ENCODE results near the gene FBXO42.
"Not testable (repeated sequence)": the region's sequence is repeated elsewhere in the genome, so short reads cannot be mapped to it uniquely, and the experiment has no call there.

FBXO42 gene

DNA sequence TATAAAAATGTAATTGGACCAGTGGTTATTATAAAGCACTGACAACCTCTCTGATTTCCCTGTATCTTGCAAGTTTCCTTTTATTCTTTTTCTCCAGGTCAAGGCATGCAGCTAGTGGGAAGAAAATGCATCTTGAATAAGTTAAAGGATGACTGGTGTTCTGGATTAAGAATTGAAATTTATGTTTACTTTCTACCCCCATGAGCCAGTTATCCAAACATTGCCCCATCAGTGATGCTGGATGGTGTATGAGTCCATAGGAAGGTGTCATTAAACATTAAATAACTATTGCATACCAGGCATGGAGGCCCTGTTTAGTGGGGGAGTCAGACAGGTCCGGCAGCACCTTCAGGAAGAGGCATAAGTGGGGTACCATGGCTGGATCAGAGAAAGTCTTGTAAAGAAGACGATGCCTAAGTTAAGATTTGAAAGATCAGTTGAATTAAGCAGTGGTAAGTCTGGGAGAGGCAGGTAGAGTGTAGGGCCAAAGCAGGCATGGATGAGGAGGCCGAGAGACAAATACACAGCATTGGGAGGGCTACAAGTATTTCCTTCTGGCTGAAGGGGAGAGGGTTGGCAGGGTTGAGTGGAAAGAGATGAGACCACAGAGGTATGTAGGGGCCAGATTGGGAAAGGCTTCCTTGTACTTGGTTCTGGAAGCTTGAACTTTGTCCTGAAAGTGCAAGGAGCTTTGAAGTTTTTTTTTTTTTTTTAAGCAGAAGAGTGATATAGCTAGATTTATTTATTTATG is 20.4 kb upstream of the FBXO42 start:
- no peak for DNase-seq (ENCODE audit: low spot score)

DNA sequence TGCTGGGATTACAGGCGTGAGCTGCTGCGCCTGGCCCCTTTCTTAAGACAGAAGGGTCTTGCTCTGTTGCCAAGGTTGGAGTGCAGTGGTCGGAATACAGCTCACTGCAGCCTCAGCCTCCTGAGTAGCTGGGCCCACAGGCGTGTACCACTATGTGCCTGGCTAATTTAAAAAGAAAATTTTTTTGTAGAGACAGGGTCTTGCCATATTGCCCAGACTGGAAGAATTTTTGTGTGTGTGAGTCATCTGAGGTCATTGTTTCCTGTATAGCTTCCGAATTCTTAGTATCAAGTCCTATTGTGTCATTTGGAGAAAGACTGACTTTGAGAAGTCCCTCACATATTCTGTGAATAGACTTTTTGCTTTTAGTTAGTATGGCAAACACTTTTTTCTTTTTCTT is 19.4 kb upstream of the FBXO42 start:
- no peak for DNase-seq (ENCODE audit: low spot score)

DNA sequence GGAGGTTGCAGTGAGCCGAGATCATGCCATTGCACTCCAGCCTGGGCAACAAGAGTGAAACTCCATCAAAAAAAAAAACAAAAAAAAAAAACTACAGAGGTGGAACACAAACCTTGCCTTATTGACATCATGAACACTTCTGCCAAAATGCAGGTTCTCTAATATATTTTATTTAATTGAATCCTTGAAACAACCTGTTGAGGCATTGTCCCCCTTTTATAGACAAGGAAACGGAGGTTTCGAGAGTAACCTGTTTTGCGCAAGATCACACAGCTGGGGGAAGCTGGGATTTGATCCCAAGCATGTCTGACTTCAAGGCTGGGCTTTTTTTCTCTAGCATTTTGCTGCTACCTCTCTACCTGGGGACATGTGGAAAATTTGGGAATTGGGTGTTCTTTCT is 17.5 kb upstream of the FBXO42 start:
- no peak for DNase-seq (ENCODE audit: low spot score)

DNA sequence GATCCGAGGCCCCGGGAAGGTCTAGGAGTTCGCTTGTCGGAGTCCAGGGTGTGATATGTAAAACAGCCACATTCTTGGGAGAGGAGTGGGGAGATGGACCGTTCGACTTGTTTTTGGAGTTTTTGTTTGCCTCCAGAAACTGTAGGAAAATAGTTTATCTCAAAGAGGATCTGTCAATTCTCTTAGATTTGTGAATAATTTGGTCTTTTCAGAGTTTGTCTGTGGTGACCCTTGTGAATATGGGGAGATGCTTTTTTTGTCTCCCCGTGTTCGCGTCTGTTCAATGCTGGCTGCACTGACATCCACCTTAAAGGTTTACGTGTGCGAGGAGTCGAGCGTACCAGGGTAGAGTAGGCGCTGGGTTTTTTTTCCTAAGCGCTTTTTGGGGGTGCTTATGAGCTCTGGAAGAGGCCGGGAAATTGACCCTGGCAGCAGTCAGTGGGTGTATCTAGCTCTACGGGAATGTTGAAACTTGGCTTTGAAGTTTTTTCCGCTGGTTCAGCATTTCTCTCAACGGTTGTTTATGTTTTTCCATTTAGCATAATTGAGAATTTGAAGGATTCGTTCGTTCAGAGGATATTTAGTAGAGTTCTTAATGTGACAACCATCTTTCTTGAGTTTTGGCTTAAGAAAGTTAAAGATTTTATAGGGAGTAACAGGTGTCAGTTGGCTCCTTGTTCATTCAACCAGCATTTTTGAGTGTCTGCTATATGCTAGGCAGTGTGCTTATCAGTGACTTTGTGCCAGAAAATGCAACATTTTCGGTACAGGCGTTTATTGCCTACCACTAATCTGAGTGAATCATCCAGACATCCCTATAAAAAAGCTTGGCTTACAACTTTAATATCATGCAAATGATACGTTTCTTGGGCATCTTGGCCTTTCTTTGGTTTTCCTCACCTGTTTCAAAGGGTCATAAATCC is 15.9 kb upstream of the FBXO42 start:
- peak; percentile 51 for DNase-seq (ENCODE audit: low spot score)

DNA sequence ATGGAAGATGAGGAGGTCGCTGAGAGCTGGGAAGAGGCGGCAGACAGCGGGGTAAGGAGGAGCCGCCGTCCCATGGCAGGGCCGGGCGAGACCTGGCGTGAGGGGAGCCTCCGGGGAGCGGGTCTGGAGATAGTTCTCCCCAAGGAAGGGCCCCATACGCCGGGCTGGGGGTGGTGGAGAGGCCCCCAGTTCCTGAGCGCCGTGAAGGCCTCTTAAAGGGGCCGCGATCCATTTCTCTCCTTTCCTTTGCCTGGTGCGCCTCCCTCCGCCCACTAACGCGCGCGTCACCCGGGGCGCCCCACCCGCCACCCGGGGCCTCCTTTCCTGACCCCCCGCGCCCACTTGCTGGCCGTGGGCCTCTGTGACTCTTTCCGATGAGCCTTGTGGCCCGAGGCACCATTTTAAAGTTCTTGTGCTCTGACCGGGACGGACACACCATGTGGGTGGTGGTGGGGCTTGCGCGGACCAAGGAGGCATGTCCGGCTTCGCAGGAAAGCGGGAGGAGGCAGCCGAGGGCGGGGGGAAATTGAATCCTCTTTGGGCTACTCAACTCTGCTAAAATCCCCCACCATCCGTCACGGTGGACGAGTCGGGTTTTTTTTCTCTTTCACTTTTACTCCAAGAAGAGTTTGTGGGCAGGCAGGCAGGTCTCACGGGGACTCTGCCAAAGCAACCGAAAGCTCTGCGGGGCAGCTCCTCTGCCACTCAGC is 15.1 kb upstream of the FBXO42 start:
- DNase-seq (ENCODE audit: low spot score) = peak; percentile 89

DNA sequence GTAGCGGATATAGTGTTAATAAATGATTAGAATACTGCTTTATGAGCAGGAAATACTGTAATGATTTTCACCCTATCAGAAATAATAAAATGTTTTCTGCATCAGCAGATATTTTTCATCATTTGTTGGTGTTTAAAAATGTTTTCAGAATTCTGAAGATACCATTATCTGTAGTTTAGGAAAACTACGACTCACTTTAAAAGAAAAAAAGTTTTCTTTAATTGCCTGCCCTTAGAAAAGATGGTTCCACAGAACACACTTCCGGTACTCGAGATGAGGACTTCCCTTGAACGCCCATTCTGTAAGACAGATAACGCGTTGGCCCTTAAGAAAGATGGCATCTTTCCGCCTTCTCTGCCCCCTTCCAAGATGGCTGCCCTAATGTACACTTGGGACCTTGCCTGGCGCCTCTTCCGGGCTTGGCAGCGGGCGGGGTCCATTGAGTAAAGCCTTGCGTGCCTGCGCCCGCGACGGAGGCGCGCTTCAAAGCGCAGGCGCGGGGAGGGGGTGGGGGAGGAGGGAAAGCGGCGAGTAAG is 14.5 kb upstream of the FBXO42 start, which contains the start of gene SZRD1:
SZRD1 (plus strand) TSS at position 521 of the 536 bp plus-strand sequence. CDS start 16 bp downstream, outside the sequence.
- peak; percentile 100 for DNase-seq (ENCODE audit: low spot score)

DNA sequence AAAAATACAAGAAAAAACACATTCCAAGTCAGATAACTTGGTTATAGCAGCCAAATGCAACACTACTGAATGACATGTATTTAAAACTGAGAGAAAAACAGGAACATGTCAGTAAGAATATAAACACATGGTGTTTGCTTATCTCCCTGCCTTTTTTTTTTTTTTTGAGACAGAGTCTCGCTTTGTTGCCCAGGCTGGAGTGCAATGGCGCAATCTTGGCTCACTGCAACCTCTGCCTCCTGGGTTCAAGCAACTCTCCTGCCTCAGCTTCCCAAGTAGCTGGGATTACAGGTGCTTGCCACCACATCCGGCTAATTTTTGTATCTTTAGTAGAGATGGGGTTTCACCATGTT is 12.8 kb upstream of the FBXO42 start:
- not testable (repeated sequence) for DNase-seq (ENCODE audit: low spot score)

DNA sequence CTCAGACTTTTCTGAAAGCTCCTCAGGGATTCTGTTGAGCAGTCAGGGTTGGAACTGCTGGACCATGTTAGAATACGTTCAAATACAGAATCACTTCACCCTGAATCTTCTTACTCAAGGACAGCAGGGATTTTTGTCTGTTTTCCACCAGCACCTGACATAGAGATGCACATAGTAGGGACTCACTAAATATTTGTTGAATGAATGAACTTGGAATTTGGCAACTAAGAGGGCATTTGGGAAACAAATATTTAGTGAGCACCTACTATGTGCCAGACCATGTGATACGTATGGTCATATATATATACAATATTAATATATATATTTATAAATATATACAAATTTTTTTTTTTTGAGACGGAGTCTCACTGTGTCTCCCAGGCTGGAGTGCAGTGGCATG is 4.6 kb upstream of the FBXO42 start:
- DNase-seq (ENCODE audit: low spot score) = no peak

DNA sequence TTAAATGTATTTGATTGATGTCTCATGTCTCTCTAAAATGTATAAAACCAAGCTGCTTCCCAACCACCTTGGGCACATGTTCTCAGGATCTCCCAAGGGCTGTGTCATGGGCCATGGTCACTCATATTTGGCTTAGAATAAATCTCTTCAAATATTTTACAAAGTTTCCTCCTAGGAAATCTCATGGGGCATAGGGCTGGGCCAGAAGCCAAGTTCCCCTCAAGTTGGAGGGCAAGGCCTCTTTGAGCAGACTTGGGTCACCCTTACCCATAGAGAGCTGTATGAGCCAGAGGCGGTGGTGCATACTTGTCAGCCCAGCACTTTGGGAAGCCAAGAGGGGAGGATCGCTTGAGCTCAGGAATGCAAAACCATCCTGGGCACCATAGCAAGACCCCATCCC is 2.3 kb upstream of the FBXO42 start:
- no peak for DNase-seq (ENCODE audit: low spot score)

DNA sequence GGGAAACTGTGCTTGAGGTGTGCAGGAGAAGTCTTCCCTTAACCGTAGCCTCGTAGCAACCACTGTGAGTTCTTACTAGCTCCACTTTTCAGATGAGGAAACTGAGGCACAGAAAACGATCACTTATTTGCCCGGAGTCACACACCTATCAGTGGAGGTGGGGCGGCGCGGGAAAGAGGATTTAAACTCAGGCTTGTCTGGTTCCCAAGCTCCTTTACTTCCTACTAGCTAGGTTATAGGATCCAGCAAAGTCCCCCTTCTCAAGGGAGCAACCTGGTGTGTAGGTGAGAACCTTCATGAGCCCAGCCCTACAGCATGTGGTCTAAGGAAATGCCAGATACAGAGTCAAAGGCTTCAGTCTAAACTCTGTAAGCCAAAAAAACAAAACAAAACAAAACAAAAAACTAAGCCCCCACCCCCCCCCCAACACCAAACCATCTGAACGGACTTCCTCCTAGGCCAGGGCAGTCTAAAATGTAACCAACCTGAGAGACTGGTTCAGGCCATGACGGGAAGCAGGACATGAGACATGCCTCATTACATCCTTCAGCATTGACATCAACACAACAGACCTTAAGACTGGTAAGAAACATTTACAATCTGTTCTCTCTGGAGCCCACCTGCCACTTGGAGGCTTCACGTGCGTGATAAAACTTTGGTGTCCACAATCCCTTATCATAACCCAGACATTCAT is 709 bp upstream of the FBXO42 start:
- DNase-seq (ENCODE audit: low spot score) = peak; percentile 61

DNA sequence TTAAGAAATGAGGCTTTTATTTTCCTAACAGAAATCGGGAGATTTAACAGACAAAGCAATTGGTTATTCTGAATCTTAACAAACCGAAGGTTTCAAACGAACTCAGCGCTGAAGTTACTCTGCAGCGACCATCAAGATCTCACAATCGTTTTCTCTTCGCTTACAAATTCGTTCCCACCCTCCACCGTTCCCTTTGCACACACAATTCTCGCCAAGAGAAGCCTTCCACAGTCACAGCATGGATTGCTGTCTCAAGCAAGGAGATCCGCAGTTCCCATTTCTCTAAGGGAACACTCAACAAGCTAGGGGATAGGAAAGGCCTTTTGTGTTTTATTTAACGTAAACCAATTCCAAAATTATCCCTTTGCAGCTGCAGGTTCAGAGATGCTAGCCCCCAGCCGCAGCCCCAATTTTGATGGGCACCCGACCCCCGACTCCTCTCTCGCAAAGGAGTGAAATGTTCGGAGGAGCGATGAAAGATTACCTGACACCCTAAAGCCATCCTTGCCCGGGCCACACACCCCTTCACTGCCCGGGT is 755 bp downstream of the FBXO42 start:
- peak; percentile 61 for DNase-seq (ENCODE audit: low spot score)

DNA sequence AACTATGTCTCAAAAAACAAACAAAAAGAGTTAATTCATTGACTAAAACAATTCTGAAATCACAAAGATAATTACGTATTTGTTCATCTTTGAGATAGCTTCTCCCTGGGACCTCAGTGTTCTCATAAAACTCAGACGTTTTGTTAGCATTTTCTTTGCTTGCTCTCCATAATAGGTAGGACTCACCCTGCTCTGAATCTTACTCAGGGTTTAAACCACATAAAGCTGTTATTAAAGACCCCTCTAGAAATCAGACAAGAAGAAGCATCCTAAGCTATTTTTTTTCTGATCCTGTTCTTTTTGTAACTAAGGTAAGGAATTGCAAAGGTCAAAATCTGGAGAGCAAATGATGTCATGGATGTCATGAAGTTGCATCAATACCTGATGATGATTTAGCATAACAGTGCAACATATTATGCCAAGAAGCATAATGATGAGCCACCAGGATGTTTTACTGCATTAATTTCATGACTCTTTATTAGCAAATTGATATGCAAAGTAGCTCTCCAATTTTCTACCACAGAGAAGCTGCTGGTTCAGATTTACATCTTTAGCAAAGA is 2.4 kb downstream of the FBXO42 start:
- no peak for DNase-seq (ENCODE audit: low spot score)

DNA sequence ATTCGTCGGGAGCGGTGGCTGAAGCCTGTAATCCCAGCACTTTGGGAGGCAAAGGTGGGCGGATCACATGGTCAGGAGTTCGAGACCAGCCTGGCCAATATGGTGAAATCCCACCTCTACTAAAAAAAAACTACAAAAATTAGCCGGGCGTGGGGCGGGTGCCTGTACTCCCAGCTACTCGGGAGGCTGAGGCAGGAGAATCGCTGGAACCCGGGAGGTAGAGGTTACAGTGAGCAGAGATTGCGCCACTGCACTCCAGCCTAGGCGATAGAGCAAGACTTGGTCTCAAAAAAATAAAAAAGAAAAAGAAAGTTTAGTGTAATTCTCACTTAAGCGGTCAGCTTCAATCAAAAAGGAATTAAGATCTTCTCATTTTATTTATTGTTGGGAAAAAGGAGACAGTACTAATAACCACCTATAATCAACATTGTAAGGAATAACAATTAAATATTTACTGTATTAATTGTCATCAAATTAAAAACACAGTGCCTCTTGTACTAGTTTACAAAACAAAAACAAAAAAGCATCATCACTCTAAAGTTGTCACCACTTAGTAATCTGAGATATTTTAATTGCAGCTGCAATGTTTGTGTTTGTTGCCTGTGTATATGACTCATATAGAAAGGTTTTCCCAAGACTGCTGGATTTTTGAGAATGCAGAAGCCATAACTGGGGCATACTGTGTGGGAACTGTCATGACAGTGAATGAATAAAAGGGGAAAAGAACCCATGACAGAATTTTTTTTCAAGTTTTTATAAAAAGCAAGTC is 3.7 kb downstream of the FBXO42 start:
- DNase-seq (ENCODE audit: low spot score) = no peak

DNA sequence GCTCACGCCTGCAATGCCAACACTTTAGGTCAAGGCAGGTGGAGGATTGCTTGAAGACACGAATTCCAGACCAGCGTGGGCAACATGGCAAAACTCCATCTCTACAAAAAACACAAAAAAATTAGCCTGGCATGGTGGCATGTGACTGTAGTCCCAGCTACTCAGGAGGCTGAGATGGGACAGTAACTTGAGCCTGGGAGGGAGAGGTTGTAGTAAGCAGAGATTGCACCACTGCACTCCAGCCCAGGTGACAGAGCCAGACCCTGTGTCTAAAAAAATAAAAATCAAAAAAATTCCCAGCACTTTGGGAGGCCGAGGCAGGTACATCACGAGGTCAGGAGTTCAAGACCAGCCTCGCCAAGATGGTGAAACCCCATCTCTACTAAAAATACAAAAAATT is 9.0 kb downstream of the FBXO42 start:
- DNase-seq (ENCODE audit: low spot score) = not testable (repeated sequence)

DNA sequence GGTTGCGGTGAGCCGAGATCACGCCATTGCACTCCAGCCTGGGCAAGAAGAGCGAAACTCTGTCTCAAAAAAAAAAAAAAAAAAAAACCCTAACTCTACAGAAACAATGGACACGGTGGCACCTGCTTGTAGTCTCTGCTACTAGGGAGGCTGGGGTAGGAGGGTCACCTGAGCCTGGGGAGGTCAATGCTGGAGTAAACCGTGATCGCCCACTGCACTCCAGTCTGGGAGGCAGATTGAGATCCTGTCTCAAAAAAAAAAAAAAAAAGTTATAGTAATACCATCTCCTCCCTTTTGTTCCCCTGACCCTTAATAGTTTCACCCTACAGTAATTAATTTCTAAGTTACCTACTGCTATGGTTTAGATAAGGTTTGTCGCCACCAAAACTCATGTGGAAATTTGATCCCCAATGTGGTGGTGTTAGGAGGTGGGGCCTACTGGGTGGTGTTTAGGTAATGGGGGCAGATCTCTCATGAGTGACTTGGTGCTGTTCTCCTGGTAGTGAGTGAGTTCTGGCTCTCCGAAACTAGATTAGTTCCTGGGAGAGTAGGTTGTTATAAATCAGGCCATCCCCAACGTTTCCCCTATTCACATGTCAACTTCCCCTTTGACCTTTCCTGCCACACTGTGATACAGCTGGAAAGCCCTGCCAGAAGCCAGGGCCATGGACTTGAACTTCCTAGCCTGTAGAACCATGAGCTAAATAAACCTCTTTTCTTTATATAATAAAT is 9.8 kb downstream of the FBXO42 start:
- DNase-seq (ENCODE audit: low spot score) = no peak

DNA sequence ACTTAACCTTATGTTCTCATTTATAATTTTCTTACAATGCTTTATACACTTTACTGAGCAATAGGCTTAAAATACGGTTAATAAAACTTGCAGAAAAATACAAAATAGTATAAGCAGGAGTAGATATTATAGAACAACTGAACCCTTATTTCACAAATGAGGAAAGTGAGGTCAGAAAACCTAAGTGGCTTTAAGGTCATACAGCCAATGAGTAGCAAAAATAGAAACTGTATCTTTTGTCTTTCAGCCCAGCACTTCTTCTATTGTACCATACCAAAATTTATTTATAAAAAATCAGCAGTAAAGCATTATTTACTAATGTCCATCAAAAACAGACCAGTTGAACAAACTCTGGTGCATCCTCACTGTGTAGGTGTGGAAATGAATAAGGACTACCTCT is 11.6 kb downstream of the FBXO42 start:
- no peak for DNase-seq (ENCODE audit: low spot score)

DNA sequence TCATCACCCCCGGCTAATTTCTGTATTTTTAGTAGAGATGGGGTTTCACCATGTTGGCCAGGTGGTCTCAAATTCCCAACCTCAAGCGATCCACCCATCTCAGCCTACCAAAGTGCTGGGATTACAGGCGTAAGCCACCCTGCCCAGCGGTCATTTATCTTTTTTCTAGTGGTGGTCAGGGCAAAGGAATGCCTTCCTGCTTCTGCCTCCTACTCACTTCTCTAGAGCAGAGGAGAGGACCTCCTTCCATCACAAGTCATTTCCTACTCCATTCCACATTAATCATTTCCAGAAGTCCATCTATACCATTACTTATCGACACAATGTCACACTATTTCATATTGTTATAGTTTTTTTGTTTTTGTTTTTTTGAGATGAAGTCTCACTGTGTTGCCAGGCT is 13.3 kb downstream of the FBXO42 start:
- no peak for DNase-seq (ENCODE audit: low spot score)

DNA sequence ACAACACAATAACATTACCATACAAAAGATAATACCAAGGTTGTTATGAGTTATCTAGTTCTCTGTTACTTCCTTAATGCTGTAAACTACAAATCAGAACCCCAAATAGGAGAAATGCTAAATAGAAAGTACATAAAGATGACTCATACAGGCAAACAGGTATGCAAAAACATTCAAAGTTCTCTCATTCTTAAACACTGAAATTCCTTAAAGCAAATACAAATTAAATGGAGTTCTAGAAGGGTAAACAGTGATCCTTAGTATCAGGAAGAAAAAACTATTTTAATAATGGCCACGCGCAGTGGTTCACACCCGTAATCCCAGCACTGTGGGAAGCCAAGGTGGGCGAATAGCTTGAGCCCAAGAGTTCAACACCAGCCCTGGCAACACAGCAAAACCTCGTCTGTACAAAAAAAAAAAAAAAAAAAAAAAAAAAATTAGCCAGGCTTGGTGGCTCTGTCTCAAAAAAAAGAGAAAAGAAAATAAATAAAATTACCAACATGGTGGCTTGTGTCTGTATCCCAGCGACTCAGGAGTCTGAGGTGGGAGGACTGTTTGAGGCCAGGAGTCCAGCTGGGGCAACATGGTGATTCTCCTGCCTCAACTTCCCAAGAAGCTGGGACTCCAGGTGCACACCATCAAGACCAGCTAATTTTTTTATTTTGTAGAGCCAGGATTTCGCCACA is 17.5 kb downstream of the FBXO42 start:
- DNase-seq (ENCODE audit: low spot score) = no peak

DNA sequence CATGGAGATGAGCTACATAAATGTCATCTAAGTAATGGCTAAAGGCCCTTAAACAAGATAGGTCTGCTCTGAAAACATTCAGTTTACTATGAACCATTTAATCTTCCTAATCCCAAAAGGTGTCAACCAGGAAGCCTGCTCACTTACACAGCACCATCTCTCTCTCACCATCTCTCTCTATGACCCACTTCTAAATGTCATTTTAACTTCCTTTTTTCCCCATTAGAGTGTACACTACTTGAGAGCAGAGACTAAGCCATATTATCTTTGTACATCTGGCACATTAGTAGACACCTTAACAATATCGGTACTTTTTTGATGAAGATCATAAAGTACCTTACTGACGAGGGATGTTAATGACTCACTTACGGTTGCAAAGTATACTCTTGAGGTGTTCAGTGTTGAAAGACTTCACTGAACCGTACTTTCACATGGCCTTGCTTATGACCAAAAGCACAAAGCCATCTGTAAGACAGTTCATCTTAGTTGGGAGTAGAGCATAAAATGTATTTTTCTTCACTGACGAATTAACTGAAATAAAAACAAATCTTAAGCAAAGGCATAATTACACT is 25.4 kb downstream of the FBXO42 start:
- no peak for DNase-seq (ENCODE audit: low spot score)
